AG09309 (cell line): ENCODE results near the gene CD2.

Source experiments
- DNase-seq: peaks from one replicate; pipeline ENCODE4 v3.0.0-alpha.2; 2010; ENCODE audit warnings: low read depth
- H3K4me3 ChIP-seq: 2 replicates; pipeline ENCODE4 v1.5.1; 2011; ENCODE audit warnings: mild to moderate bottlenecking, low read depth, low read length, moderate library complexity; ENCODE audit not compliant: control insufficient read depth
- TF ChIP-seq, protein P1 (sequence below): IDR thresholded peaks from 2 replicates; pipeline ENCODE4 v1.5.1; 2011; ENCODE audit warnings: mild to moderate bottlenecking, low read depth, low read length, inconsistent platforms; ENCODE audit not compliant: insufficient read depth, control insufficient read depth; ENCODE audit errors: missing control alignments

The CD2 gene

GRCh38 chr1:116769561-116769977, 15.3 kb downstream of the CD2 start:
- no peak for DNase-seq
- H3K4me3 ChIP-seq, result no peak overlapping the region
- TF ChIP-seq, protein P1, sequence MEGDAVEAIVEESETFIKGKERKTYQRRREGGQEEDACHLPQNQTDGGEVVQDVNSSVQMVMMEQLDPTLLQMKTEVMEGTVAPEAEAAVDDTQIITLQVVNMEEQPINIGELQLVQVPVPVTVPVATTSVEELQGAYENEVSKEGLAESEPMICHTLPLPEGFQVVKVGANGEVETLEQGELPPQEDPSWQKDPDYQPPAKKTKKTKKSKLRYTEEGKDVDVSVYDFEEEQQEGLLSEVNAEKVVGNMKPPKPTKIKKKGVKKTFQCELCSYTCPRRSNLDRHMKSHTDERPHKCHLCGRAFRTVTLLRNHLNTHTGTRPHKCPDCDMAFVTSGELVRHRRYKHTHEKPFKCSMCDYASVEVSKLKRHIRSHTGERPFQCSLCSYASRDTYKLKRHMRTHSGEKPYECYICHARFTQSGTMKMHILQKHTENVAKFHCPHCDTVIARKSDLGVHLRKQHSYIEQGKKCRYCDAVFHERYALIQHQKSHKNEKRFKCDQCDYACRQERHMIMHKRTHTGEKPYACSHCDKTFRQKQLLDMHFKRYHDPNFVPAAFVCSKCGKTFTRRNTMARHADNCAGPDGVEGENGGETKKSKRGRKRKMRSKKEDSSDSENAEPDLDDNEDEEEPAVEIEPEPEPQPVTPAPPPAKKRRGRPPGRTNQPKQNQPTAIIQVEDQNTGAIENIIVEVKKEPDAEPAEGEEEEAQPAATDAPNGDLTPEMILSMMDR, result no peak

DNA sequence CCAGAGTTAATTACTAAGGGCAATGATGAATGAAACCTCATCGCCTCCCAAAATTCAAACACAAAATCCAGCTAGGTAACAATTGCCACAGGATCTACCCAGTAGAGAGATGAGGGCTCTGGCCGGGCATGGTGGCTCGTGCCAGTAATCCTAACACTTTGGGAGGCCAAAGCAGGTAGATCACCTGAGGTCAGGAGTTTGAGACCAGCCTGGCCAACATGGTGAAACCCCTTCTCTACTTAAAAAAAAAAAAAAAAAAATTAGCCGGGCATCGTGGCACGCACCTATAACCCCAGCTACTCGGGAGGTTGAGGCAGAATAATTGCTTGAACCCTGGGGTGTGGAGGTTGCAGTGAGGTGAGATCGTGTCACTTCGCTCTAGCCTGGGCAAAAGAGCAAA, 15.8 kb downstream of the CD2 start:
- H3K4me3 ChIP-seq, result no peak overlapping the region
- no peak for DNase-seq
- TF ChIP-seq, protein P1, result no peak

- TF ChIP-seq, protein P1, result no peak
- DNase-seq, result no peak
- H3K4me3 ChIP-seq, result no peak overlapping the region
Observed at GRCh38 chr1:116770625-116771024, 16.4 kb downstream of the CD2 start.

GRCh38 chr1:116771997-116772647, 17.9 kb downstream of the CD2 start:
- TF ChIP-seq, protein P1, result no peak
- H3K4me3 ChIP-seq, result no peak overlapping the region
- no peak for DNase-seq

DNA sequence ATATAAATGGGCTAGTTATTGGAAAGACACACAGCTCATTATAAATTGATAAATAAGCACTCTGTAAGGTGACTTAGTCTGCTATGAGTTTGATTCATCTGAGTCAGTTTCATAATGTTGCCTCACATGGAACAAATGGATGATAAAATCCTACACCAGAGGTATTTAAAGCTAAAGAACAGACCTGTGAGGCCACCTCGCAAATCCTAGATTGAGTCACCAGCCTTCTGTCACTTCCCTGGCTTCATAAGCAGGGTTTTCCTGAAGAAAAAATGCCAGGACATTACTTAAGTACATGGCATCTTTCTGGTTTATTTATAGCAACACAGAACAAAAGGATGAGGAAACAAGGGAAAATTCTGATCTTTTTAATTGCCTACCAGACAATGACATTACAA, 18.4 kb downstream of the CD2 start:
- TF ChIP-seq, protein P1, result no peak
- H3K4me3 ChIP-seq, result no peak overlapping the region
- DNase-seq, result peak; percentile 45

- TF ChIP-seq, protein P1, result no peak
- DNase-seq, result no peak
- no peak overlapping the region for H3K4me3 ChIP-seq
Observed at GRCh38 chr1:116775116-116775752, 21.0 kb downstream of the CD2 start.
